IMR-90 (cell line): Measurements from ENCODE around the gene EXOC4. TPM values are rescaled to one million over a fixed set of nuclear protein-coding genes. Genes with fewer than 3 reads are reported as not detected.

Source experiments
- ATAC-seq: fragments of 200-7000 bp; cut with Tn5 transposase; 2 replicates; pipeline ENCODE4 v1.9.1; 2020; ENCODE audit warnings: low read depth, mild to moderate bottlenecking, moderate library complexity
- BruUV-seq: library from RNA; stranded (reverse); fragments of 400-500 nt; replicated peaks from 2 replicates; lab custom pipeline; 2021; lab: Mats Ljungman, UMichigan
- CTCF ChIA-PET: fragments of 300-600 bp; formaldehyde crosslinking; extraction: SDS; loops from one replicate; lab custom pipeline; 2021; ENCODE audit warnings: antibody characterized with exemption; lab: Yijun Ruan, JAX
- POLR2A ChIA-PET: fragments of 300-600 bp; sonication (Branson Sonifier 250); formaldehyde crosslinking; loops from one replicate; lab custom pipeline; 2022; ENCODE audit warnings: antibody characterized with exemption; ENCODE audit not compliant: unreplicated experiment; lab: Charles Lee
- DNase-seq: peaks from one replicate; pipeline ENCODE4 v3.0.0; 2013
- H2AFZ ChIP-seq: replicated peaks from 2 replicates; pipeline ENCODE3; 2013; ENCODE audit warnings: low read length, mild to moderate bottlenecking; ENCODE audit not compliant: poor library complexity
- H2AK5ac ChIP-seq: 2 replicates; pipeline ENCODE4 v1.6.1; 2013; ENCODE audit warnings: low read depth, low read length, inconsistent platforms
- H2AK9ac ChIP-seq: replicated peaks from 2 replicates; pipeline ENCODE3; 2013; ENCODE audit warnings: mild to moderate bottlenecking, low read depth, low read length, moderate library complexity; ENCODE audit not compliant: poor library complexity
- H2BK120ac ChIP-seq: 2 replicates; pipeline ENCODE4 v1.6.1; 2013; ENCODE audit warnings: low read depth, low read length, inconsistent platforms
- H2BK15ac ChIP-seq: 3 replicates; pipeline ENCODE4 v1.6.1; 2013; ENCODE audit warnings: low read depth, low read length, inconsistent platforms
- H2BK20ac ChIP-seq: 2 replicates; pipeline ENCODE4 v1.6.1; 2013; ENCODE audit warnings: low read depth, mild to moderate bottlenecking, inconsistent platforms, low read length, moderate library complexity
- H2BK5ac ChIP-seq: 2 replicates; pipeline ENCODE4 v1.6.1; 2013; ENCODE audit warnings: mild to moderate bottlenecking, low read depth, low read length, inconsistent platforms; ENCODE audit not compliant: poor library complexity, severe bottlenecking
- H3K14ac ChIP-seq: replicated peaks from 2 replicates; pipeline ENCODE4 v1.6.1; 2013; ENCODE audit warnings: low read depth, low read length, inconsistent platforms
- H3K18ac ChIP-seq: 2 replicates; pipeline ENCODE4 v1.6.1; 2013; ENCODE audit warnings: low read depth, low read length, control low read depth
- H3K23ac ChIP-seq: 2 replicates; pipeline ENCODE4 v1.6.1; 2013; ENCODE audit warnings: low read depth, low read length, inconsistent platforms
- H3K27ac ChIP-seq: 2 replicates; pipeline ENCODE4 v1.5.1; 2013; ENCODE audit warnings: mild to moderate bottlenecking, control low read depth, low read length; ENCODE audit not compliant: insufficient read depth
- H3K27me3 ChIP-seq: 2 replicates; pipeline ENCODE4 v1.6.1; 2013; ENCODE audit warnings: low read length; ENCODE audit not compliant: control insufficient read depth, insufficient read depth
- H3K36me3 ChIP-seq: 2 replicates; pipeline ENCODE4 v1.6.1; 2013; ENCODE audit warnings: low read length, mixed read lengths; ENCODE audit not compliant: control insufficient read depth, insufficient read depth
- H3K4ac ChIP-seq: 2 replicates; pipeline ENCODE4 v1.6.1; 2013; ENCODE audit warnings: low read depth, low read length, inconsistent platforms
- H3K4me1 ChIP-seq: 2 replicates; pipeline ENCODE4 v1.6.1; 2013; ENCODE audit warnings: low read length, mixed read lengths; ENCODE audit not compliant: control insufficient read depth, insufficient read depth
- H3K4me2 ChIP-seq: 2 replicates; pipeline ENCODE4 v1.6.1; 2013; ENCODE audit warnings: low read depth, mild to moderate bottlenecking, control low read depth, low read length, moderate library complexity
- H3K4me3 ChIP-seq: 2 replicates; pipeline ENCODE4 v1.5.1; 2013; ENCODE audit warnings: low read depth, mild to moderate bottlenecking, control low read depth, low read length, moderate library complexity; ENCODE audit not compliant: insufficient read depth
- H3K56ac ChIP-seq: 2 replicates; pipeline ENCODE4 v1.6.1; 2013; ENCODE audit warnings: low read length, inconsistent platforms; ENCODE audit not compliant: insufficient read depth; ENCODE audit errors: extremely low read depth
- H3K79me1 ChIP-seq, 2 experiments: 2 replicates each; pipeline ENCODE4 v1.6.1; 2013; ENCODE audit warnings: low read length in 2 of 2, inconsistent platforms in 1 of 2, low read depth in 1 of 2
- H3K9ac ChIP-seq: 2 replicates; pipeline ENCODE4 v1.6.1; 2013; ENCODE audit warnings: low read depth, low read length, control low read depth
- H3K9me1 ChIP-seq: 2 replicates; pipeline ENCODE4 v1.6.1; 2013; ENCODE audit warnings: low read length, inconsistent platforms; ENCODE audit not compliant: insufficient read depth
- H3K9me3 ChIP-seq: 2 replicates; pipeline ENCODE4 v1.6.1; 2013; ENCODE audit warnings: low read length; ENCODE audit not compliant: control insufficient read depth, insufficient read depth
- H4K20me1 ChIP-seq: 2 replicates; pipeline ENCODE4 v1.6.1; 2013; ENCODE audit warnings: low read length, inconsistent platforms; ENCODE audit not compliant: insufficient read depth
- H4K5ac ChIP-seq: 2 replicates; pipeline ENCODE4 v1.6.1; 2013; ENCODE audit warnings: mild to moderate bottlenecking, low read depth, low read length, control low read depth
- H4K8ac ChIP-seq, 2 experiments: 2 replicates each; pipeline ENCODE4 v1.6.1; 2013; ENCODE audit warnings: low read depth in 2 of 2, low read length in 2 of 2, control low read depth in 1 of 2, inconsistent platforms in 1 of 2
- H4K91ac ChIP-seq: 2 replicates; pipeline ENCODE4 v1.6.1; 2013; ENCODE audit warnings: low read depth, low read length, inconsistent platforms; ENCODE audit not compliant: insufficient read depth
- BHLHE40 ChIP-seq: fragments of 150-350 bp; IDR thresholded peaks from 2 replicates; pipeline ENCODE4 v1.6.1; 2016; ENCODE audit warnings: mild to moderate bottlenecking, low read depth, low read length
- CEBPB ChIP-seq: IDR thresholded peaks from 2 replicates; pipeline ENCODE4 v1.6.1; 2012; ENCODE audit warnings: low read depth, low read length, improper control_type of control experiment
- FOS ChIP-seq: fragments of 150-350 bp; IDR thresholded peaks from 2 replicates; pipeline ENCODE4 v1.6.1; 2016; ENCODE audit warnings: low read depth, low read length
- MAZ ChIP-seq: IDR thresholded peaks from 2 replicates; pipeline ENCODE4 v1.6.1; 2012; ENCODE audit warnings: low read depth, mild to moderate bottlenecking, low read length, improper control_type of control experiment, moderate library complexity, borderline replicate concordance
- MXI1 ChIP-seq: IDR thresholded peaks from 2 replicates; pipeline ENCODE4 v1.6.1; 2012; ENCODE audit warnings: low read depth, mild to moderate bottlenecking, low read length, moderate library complexity, borderline replicate concordance
- NFE2L2 ChIP-seq: fragments of 150-350 bp; IDR thresholded peaks from 2 replicates; pipeline ENCODE4 v1.6.1; 2016; ENCODE audit warnings: low read depth, mild to moderate bottlenecking, low read length
- POLR2A ChIP-seq: IDR thresholded peaks from 2 replicates; pipeline ENCODE4 v1.6.1; 2012; ENCODE audit warnings: mild to moderate bottlenecking, low read depth, low read length
- RAD21 ChIP-seq: IDR thresholded peaks from 2 replicates; pipeline ENCODE4 v1.6.1; 2012; ENCODE audit warnings: low read length, improper control_type of control experiment
- RCOR1 ChIP-seq: IDR thresholded peaks from 2 replicates; pipeline ENCODE4 v1.6.1; 2012; ENCODE audit warnings: mild to moderate bottlenecking, low read length, improper control_type of control experiment; ENCODE audit not compliant: insufficient replicate concordance
- RFX5 ChIP-seq: IDR thresholded peaks from 2 replicates; pipeline ENCODE4 v1.8.0; 2012; ENCODE audit warnings: low read depth, mild to moderate bottlenecking, low read length, moderate library complexity
- SMC3 ChIP-seq: fragments of 150-350 bp; IDR thresholded peaks from 2 replicates; pipeline ENCODE4 v1.6.1; 2016; ENCODE audit warnings: low read depth, mild to moderate bottlenecking, antibody characterized with exemption, low read length, moderate library complexity
- USF2 ChIP-seq: fragments of 150-350 bp; IDR thresholded peaks from 2 replicates; pipeline ENCODE4 v1.6.1; 2017; ENCODE audit warnings: mild to moderate bottlenecking, antibody characterized with exemption, low read length, low read depth
- WGBS, 2 experiments: methylation state at CpG; one replicate each; pipeline versions ENCODE4 v1.1.5 to v1.1.7; 2013; ENCODE audit warnings: missing lambda C conversion rate in 2 of 2; ENCODE audit not compliant: insufficient read length in 1 of 2; ENCODE audit errors: extremely low coverage in 2 of 2; 5-methylcytosine and 5-hydroxymethylcytosine counted together
- dilution Hi-C: fragments of 300-500 bp; cut with HindIII; formaldehyde crosslinking; loops from one replicate; pipeline ENCODE4 v1.14.3; 2018; ENCODE audit warnings: low sequenced_read_pairs; ENCODE audit not compliant: unreplicated experiment
- in situ Hi-C: fragments of 300-500 bp; cut with MboI; formaldehyde crosslinking; loops from 3 replicates; pipeline ENCODE4 v1.14.3; 2019; ENCODE audit warnings: low sequenced_read_pairs, inconsistent platforms, mixed read lengths
- intact Hi-C: fragments of 100-400 bp; cut with micrococcal nuclease; formaldehyde crosslinking; loops from 2 replicates; pipeline ENCODE4 v1.10.0; 2022
- polyA plus RNA-seq, 3 experiments: library from polyadenylated mRNA; depleted of rRNA; stranded (reverse); fragments of >200 nt; gene quantifications; 2 replicates each; pipeline ENCODE4 v1.2.3, GENCODE V29; 2012; ENCODE audit warnings: low replicate concordance in 1 of 3
- total RNA-seq: library from RNA; depleted of rRNA; stranded (reverse); fragments of >200 nt; gene quantifications from 2 replicates; pipeline ENCODE4 v1.2.3, GENCODE V29; 2012

Gene EXOC4
- total and polyA plus RNA-seq, 2 of the 4 experiments (the other 2 are of a cell fraction) = 25.4 to 94.6 TPM

GRCh38 chr7:133501771-133502170 lies 248.9 kb downstream of the EXOC4 start:
- H3K27ac ChIP-seq = no peak overlapping the region
- H3K79me1 ChIP-seq = no peaks in the 10 kb centered on the region; a peak in 2 of 4 replicates
- H3K9me1 ChIP-seq = no peaks in the 10 kb centered on the region
- H2BK5ac ChIP-seq = no peak overlapping the region
- no peak overlapping the region for H2BK120ac ChIP-seq
- no peaks in the 10 kb centered on the region for H3K36me3 ChIP-seq
- no peak overlapping the region for H2BK20ac ChIP-seq
- H3K4me2 ChIP-seq = no peak overlapping the region
- no peak for TF ChIP-seq CEBPB
- no peak for TF ChIP-seq MXI1
- no peak for TF ChIP-seq SMC3
- no peak for TF ChIP-seq RAD21
- no peak for TF ChIP-seq MAZ
- TF ChIP-seq USF2 = no peak
- no peak for TF ChIP-seq BHLHE40
- TF ChIP-seq RFX5 = no peak
- no peak for TF ChIP-seq POLR2A
- no peak for TF ChIP-seq FOS
- TF ChIP-seq NFE2L2 = no peak
- no peak for TF ChIP-seq RCOR1
- H4K8ac ChIP-seq = no peak overlapping the region
- BruUV-seq = no TSS peak
- no peak overlapping the region for H3K4ac ChIP-seq
- H3K4me3 ChIP-seq = no peak overlapping the region
- no peak overlapping the region for H2BK15ac ChIP-seq
- H3K56ac ChIP-seq = no peak overlapping the region
- in situ Hi-C loops (no loop called here), dilution Hi-C loops (no loop called here), intact Hi-C loops (no loop called here)
- no peaks in the 10 kb centered on the region for H4K20me1 ChIP-seq
- no peak overlapping the region for H2AFZ ChIP-seq
- ChIA-PET CTCF (interaction anchor here (0.5 to 0.6 kb wide), 2 partner anchors 70 to 466 kb away, joined by 3 to 4 read pairs; no protein-coding TSS in a partner anchor), POLR2A (no interaction called here)
- no peak overlapping the region for H2AK5ac ChIP-seq
- no peak overlapping the region for H3K9ac ChIP-seq
- H3K23ac ChIP-seq = no peak overlapping the region
- no peak overlapping the region for H3K18ac ChIP-seq
- peaks cover 2% of the 10 kb centered on the region; the same call in 1 of the 2 replicates for H3K4me1 ChIP-seq
- no peak overlapping the region for H2AK9ac ChIP-seq
- no peak overlapping the region for H4K5ac ChIP-seq
- H3K27me3 ChIP-seq = no peaks in the 10 kb centered on the region
- no peak overlapping the region for H4K91ac ChIP-seq
- ATAC-seq (no peak), DNase-seq (no peak)
- WGBS, 2 experiments = 90% methylated on average over 2 of the region's 5 CpGs; no CpG with 5 or more reads in 1 of the 2 experiments
- H3K14ac ChIP-seq = no peak overlapping the region
- H3K9me3 ChIP-seq = no peaks in the 10 kb centered on the region
